Measurements from ENCODE around the gene CRB1.

Gene CRB1

DNA sequence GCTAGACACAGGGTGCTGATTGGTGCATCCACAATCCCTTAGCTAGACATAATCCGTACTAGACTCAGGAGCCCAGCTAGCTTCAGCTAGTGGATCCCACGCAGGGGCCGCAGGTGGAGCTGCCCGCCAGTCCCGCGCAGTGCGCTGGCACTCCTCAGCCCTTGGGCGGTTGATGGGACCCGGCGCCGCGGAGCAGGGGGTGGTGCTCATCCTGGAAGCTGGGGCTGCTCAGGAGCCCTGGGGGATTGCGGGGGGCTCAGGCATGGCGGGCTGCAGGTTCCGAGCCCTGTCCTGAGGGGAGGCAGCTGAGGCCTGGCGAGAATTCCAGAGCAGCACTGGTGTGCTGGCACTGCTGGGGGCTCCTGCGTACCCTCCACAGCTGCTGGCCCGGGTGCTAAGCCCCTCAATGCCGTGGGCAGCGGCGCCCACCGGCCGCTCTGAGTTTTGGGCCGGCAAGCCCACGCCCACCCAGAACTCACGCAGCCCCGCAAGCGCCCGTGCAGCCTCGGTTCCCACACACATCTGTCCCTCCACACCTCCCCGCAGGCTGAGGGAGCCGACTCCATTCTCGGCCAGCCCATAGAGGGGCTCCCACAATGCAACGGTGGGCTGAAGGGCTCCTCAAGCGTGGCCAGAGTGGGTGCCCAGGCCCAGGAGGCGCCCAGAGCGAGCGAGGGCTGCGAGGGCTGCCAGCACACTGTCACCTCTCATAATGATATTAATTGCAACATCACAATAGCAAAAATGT, 87.4 kb downstream of the CRB1 start:
- Histone ChIP-seq H3K4me1 (ENCODE audit: control insufficient read depth, low read depth, low read length) (no peaks in the 10 kb centered on the region), H3K27ac (ENCODE audit: low read length) (no peak overlapping the region), H3K4me3 (ENCODE audit: low read length) (no peak overlapping the region), H3K9ac (ENCODE audit: low read length) (no peak overlapping the region), H3K9me3 (ENCODE audit: control insufficient read depth, low read depth, low read length) (no peaks in the 10 kb centered on the region), H3K27me3 (ENCODE audit: control insufficient read depth, insufficient read depth, low read length) (no peaks in the 10 kb centered on the region), H3K36me3 (ENCODE audit: control insufficient read depth, low read depth, low read length) (no peaks in the 10 kb centered on the region)

DNA sequence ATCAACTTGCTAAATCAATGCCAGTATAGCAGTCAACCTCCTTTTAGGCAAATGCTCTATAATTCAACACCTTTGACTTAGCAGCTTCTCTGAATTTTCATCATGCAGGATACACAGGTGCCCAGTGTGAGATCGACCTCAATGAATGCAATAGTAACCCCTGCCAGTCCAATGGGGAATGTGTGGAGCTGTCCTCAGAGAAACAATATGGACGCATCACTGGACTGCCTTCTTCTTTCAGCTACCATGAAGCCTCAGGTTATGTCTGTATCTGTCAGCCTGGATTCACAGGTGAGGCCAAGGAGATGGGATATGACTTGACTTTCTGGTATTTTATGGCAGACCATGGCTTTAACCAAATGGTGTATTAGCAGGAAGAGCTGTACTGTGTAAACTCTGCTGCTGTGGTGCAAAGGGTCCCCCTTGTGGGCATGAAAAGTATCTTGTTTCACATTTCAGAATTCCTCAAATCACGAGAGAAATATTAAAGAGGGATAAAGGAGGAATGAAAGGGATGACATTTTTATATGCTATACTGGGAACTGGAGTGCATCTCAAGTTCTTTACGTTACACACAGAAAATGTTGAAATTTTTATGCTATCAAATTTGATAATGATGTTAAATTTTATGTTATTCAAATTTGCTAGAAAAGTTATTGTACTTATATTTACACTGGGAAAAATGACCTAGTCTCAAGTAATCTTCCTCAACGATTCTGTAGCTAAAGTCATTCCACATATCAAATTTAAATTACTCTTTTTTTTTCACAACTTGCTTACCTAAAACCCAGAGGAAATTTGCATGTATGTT, 88.9 kb downstream of the CRB1 start:
- H3K27ac ChIP-seq (ENCODE audit: low read length) = no peak overlapping the region
- no peak overlapping the region for H3K9ac ChIP-seq (ENCODE audit: low read length)
- no peak overlapping the region for H3K4me3 ChIP-seq (ENCODE audit: low read length)
- H3K36me3 ChIP-seq (ENCODE audit: control insufficient read depth, low read depth, low read length) = no peaks in the 10 kb centered on the region
- no peaks in the 10 kb centered on the region for H3K27me3 ChIP-seq (ENCODE audit: control insufficient read depth, insufficient read depth, low read length)
- H3K4me1 ChIP-seq (ENCODE audit: control insufficient read depth, low read depth, low read length) = no peaks in the 10 kb centered on the region
- no peaks in the 10 kb centered on the region for H3K9me3 ChIP-seq (ENCODE audit: control insufficient read depth, low read depth, low read length)

DNA sequence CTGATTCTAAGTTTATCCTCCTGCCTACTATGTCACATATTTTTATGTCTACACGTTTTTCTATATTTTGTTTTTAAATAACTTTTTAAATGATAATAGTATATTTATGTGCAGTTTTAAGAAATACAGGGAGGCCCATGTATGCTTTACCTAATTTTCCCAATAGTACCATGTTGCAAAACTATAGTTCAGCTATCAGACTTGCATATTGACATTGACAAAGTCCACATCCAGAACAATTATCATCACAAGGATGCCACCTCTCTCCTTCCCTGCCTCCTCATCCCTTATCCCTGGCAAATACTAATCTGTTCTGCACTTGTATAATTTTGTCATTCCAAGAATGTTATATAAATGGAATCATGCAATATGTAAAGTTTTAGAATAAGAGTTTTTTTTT, 90.9 kb downstream of the CRB1 start:
- H3K27ac ChIP-seq (ENCODE audit: low read length) = no peak overlapping the region
- H3K36me3 ChIP-seq (ENCODE audit: control insufficient read depth, low read depth, low read length) = no peaks in the 10 kb centered on the region
- no peak overlapping the region for H3K9ac ChIP-seq (ENCODE audit: low read length)
- no peaks in the 10 kb centered on the region for H3K27me3 ChIP-seq (ENCODE audit: control insufficient read depth, insufficient read depth, low read length)
- H3K4me3 ChIP-seq (ENCODE audit: low read length) = no peak overlapping the region
- no peaks in the 10 kb centered on the region for H3K4me1 ChIP-seq (ENCODE audit: control insufficient read depth, low read depth, low read length)
- H3K9me3 ChIP-seq (ENCODE audit: control insufficient read depth, low read depth, low read length) = no peaks in the 10 kb centered on the region

DNA sequence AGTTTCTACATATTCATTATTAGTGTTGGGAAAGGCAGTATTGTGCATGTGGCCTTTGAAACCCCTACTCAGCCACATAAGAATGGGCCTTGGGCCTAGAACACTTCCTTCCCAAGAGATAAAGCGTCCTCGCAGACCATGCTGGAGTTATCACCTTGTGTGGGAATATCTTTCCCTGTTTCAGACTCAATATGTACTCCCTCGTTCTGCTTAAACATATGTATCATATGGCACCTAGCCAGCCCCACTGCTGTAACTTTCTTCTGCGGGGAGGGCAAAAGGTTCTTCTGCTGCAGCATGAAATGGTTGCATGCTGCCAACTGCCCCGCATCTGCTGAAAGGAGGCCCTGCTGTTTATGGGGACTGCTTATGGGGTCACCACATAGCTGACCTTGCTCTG, 92.0 kb downstream of the CRB1 start:
- Histone ChIP-seq H3K9ac (ENCODE audit: low read length) (no peak overlapping the region), H3K9me3 (ENCODE audit: control insufficient read depth, low read depth, low read length) (no peaks in the 10 kb centered on the region), H3K4me1 (ENCODE audit: control insufficient read depth, low read depth, low read length) (no peaks in the 10 kb centered on the region), H3K27me3 (ENCODE audit: control insufficient read depth, insufficient read depth, low read length) (no peaks in the 10 kb centered on the region), H3K36me3 (ENCODE audit: control insufficient read depth, low read depth, low read length) (no peaks in the 10 kb centered on the region), H3K4me3 (ENCODE audit: low read length) (no peak overlapping the region), H3K27ac (ENCODE audit: low read length) (no peak overlapping the region)

DNA sequence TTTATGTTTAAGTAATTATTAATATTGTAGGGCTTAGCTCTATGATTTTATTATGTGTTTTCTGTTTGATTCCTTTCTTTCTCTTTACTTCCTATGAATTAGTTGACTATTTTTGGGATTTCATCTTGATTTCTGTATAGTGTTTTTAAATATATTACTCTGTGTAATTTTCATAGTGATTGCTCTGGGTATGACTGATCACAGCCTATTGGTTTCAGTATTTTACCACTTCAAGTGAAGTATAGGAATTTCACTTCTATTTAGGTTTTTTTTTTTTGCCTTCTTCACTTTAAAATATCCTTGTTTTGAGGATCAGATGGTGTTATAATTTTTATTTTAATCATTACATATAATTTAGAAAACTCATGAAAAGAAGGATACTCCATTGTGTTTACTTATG, 94.8 kb downstream of the CRB1 start:
- Histone ChIP-seq H3K36me3 (ENCODE audit: control insufficient read depth, low read depth, low read length) (no peaks in the 10 kb centered on the region), H3K27ac (ENCODE audit: low read length) (no peak overlapping the region), H3K27me3 (ENCODE audit: control insufficient read depth, insufficient read depth, low read length) (no peaks in the 10 kb centered on the region), H3K4me1 (ENCODE audit: control insufficient read depth, low read depth, low read length) (no peaks in the 10 kb centered on the region), H3K4me3 (ENCODE audit: low read length) (no peak overlapping the region), H3K9me3 (ENCODE audit: control insufficient read depth, low read depth, low read length) (no peaks in the 10 kb centered on the region), H3K9ac (ENCODE audit: low read length) (no peak overlapping the region)

DNA sequence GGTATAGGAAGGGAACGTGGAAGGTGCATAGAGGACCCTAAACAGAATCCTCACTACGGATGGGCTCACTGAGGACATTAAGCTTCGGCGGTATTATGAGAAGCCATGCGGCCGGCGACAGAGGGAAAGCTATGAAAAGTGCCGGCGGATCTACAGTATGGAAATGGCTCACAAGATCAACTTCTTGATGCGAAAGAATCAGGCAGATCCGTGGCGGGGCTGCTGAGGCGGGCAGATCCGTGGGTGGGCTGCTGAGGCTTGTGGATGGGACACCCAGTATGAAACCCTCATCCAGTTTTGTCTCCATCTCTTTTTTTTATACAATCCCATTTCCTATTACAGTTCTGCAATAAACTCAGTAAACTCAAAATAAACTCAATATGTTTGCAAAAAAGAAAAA, 95.8 kb downstream of the CRB1 start:
- no peak overlapping the region for H3K4me3 ChIP-seq (ENCODE audit: low read length)

DNA sequence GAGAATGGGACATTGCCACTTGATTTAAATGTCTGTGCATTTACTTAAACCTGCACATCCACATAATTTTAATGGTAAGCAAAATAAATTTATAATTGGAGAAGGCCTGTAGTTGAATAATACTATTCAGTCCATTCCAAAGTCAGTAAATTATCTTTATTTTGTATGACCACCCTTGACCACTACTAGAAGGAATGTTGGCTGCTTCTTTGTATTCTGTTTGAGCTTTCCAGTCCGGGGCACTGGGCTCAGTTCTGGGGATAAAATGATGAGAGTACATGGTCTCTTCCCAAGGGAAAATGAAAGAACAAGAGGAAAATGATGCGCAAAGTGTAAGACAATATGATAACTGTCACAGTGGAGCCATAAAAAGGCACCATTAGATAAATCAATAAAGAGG, 98.9 kb downstream of the CRB1 start:
- H3K4me1 ChIP-seq (ENCODE audit: control insufficient read depth, low read depth, low read length) = no peaks in the 10 kb centered on the region
- H3K9ac ChIP-seq (ENCODE audit: low read length) = no peak overlapping the region
- H3K4me3 ChIP-seq (ENCODE audit: low read length) = no peak overlapping the region
- H3K36me3 ChIP-seq (ENCODE audit: control insufficient read depth, low read depth, low read length) = no peaks in the 10 kb centered on the region
- no peak overlapping the region for H3K27ac ChIP-seq (ENCODE audit: low read length)
- H3K27me3 ChIP-seq (ENCODE audit: control insufficient read depth, insufficient read depth, low read length) = no peaks in the 10 kb centered on the region
- H3K9me3 ChIP-seq (ENCODE audit: control insufficient read depth, low read depth, low read length) = no peaks in the 10 kb centered on the region

More for the DNA sequence above, 95.8 kb downstream of the CRB1 start:
- H3K9me3 ChIP-seq (ENCODE audit: control insufficient read depth, low read depth, low read length) = no peaks in the 10 kb centered on the region
- H3K27ac ChIP-seq (ENCODE audit: low read length) = no peak overlapping the region
- H3K9ac ChIP-seq (ENCODE audit: low read length) = no peak overlapping the region
- no peaks in the 10 kb centered on the region for H3K4me1 ChIP-seq (ENCODE audit: control insufficient read depth, low read depth, low read length)
- no peaks in the 10 kb centered on the region for H3K27me3 ChIP-seq (ENCODE audit: control insufficient read depth, insufficient read depth, low read length)
- H3K36me3 ChIP-seq (ENCODE audit: control insufficient read depth, low read depth, low read length) = no peaks in the 10 kb centered on the region

DNA sequence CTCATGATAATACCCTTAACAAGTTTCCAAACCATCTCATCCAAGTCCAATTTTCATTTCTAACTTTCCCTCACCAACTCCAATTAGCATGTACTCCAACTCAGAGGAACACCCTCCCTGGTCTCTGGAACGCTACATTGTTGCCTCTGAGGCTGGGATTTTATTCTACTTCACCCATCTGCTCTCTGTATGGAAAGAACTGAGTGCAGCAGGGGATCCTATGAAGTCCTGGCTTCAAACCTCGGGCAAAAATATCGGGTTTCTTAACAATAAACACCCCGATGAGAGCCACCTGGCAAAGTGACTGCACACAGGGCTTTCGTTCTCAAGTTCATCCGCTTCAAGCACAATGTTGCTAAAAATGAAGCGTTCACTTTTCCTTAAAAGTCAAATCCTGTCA, 99.6 kb downstream of the CRB1 start:
- Histone ChIP-seq H3K27ac (ENCODE audit: low read length) (no peak overlapping the region), H3K27me3 (ENCODE audit: control insufficient read depth, insufficient read depth, low read length) (no peaks in the 10 kb centered on the region), H3K9me3 (ENCODE audit: control insufficient read depth, low read depth, low read length) (no peaks in the 10 kb centered on the region), H3K4me1 (ENCODE audit: control insufficient read depth, low read depth, low read length) (no peaks in the 10 kb centered on the region), H3K9ac (ENCODE audit: low read length) (no peak overlapping the region), H3K36me3 (ENCODE audit: control insufficient read depth, low read depth, low read length) (no peaks in the 10 kb centered on the region), H3K4me3 (ENCODE audit: low read length) (no peak overlapping the region)

DNA sequence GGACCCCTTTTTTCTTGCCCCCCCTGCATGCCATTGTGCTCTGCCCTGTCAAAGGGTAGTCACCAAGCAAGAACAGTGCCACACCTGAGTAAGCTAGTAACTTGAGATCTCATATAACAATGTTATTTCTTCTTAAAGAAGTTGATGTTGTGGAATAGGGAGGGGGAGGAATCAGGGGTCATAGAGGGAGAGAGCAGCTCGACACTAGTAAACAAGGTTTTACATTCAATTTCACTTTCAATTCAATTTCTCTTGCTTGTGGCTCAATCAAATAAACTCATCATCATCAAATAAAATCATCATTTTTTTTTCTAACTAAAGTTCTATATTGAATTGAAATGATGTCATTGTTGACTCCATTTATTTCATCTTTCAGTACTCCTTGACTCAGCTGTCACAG, 106.4 kb downstream of the CRB1 start:
- no peak overlapping the region for H3K9ac ChIP-seq (ENCODE audit: low read length)
- H3K27me3 ChIP-seq (ENCODE audit: control insufficient read depth, insufficient read depth, low read length) = no peaks in the 10 kb centered on the region
- H3K9me3 ChIP-seq (ENCODE audit: control insufficient read depth, low read depth, low read length) = no peaks in the 10 kb centered on the region
- no peaks in the 10 kb centered on the region for H3K4me1 ChIP-seq (ENCODE audit: control insufficient read depth, low read depth, low read length)
- no peak overlapping the region for H3K27ac ChIP-seq (ENCODE audit: low read length)
- no peaks in the 10 kb centered on the region for H3K36me3 ChIP-seq (ENCODE audit: control insufficient read depth, low read depth, low read length)
- H3K4me3 ChIP-seq (ENCODE audit: low read length) = no peak overlapping the region

DNA sequence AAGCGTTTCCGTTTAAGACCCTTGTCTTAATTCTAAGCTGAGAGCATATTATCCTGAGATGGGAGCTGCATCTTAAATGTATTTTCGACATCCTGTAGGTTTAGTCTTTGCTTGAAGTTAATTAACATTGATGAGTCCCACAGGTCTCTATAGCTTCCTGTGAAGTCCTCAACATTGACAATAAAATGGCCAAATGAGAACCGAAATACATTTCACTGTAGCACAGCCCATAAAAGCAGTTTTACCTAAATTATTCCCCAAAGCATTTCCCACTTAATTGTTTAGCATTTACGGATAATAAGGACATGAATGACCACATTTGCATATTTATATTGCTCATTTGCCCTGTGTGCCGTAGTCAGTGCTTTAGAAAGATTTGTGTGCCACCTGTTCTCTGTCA, 116.4 kb downstream of the CRB1 start:
- H3K27me3 ChIP-seq (ENCODE audit: control insufficient read depth, insufficient read depth, low read length) = no peaks in the 10 kb centered on the region
- no peak overlapping the region for H3K9ac ChIP-seq (ENCODE audit: low read length)
- no peaks in the 10 kb centered on the region for H3K36me3 ChIP-seq (ENCODE audit: control insufficient read depth, low read depth, low read length)
- no peaks in the 10 kb centered on the region for H3K9me3 ChIP-seq (ENCODE audit: control insufficient read depth, low read depth, low read length)
- H3K4me1 ChIP-seq (ENCODE audit: control insufficient read depth, low read depth, low read length) = no peaks in the 10 kb centered on the region
- H3K27ac ChIP-seq (ENCODE audit: low read length) = no peak overlapping the region
- H3K4me3 ChIP-seq (ENCODE audit: low read length) = no peak overlapping the region

DNA sequence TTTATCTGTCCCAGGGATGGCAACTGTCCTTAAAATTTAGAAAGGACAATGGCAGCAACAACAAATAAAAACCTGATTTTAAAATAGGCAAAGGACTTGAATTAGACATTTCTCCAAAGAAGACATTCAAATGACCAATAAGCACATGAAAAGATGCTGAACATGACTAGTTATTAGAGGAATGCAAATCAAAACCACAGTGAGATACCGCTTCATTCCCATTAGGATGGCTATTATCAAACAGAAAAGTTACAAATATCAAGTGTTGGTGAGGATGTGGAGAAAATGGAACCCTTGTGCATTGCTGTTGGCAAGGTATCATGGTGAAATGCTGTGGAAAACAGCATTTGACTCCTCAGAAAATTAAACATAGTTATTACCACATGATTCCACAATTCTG, 120.7 kb downstream of the CRB1 start:
- Histone ChIP-seq H3K4me1 (ENCODE audit: control insufficient read depth, low read depth, low read length) (no peaks in the 10 kb centered on the region), H3K9me3 (ENCODE audit: control insufficient read depth, low read depth, low read length) (no peaks in the 10 kb centered on the region), H3K27ac (ENCODE audit: low read length) (no peak overlapping the region)

DNA sequence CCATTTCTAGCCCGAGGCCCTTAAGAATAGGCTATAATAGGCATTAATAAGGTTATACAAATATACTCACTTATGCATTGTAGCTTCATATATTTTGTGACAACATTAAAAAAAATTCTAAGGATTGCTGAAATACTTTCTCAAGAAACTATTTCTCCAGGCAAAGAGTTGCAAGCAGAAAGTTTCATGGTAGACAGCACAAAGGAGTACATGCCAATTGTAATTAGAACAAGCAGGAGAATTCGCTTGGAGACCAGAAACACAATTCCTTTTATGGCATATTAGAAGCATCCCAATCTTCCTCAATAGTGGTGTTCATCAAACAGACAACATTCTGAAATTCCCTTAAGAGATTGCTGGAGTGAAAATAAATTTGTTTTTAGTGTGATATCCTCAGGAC, 122.8 kb downstream of the CRB1 start:
- no peaks in the 10 kb centered on the region for H3K9me3 ChIP-seq (ENCODE audit: control insufficient read depth, low read depth, low read length)
- H3K4me1 ChIP-seq (ENCODE audit: control insufficient read depth, low read depth, low read length) = peaks cover 5% of the 10 kb centered on the region
- H3K27me3 ChIP-seq (ENCODE audit: control insufficient read depth, insufficient read depth, low read length) = no peaks in the 10 kb centered on the region
- H3K9ac ChIP-seq (ENCODE audit: low read length) = no peak overlapping the region
- H3K4me3 ChIP-seq (ENCODE audit: low read length) = no peak overlapping the region
- H3K27ac ChIP-seq (ENCODE audit: low read length) = no peak overlapping the region
- H3K36me3 ChIP-seq (ENCODE audit: control insufficient read depth, low read depth, low read length) = no peaks in the 10 kb centered on the region

More for the DNA sequence above, 120.7 kb downstream of the CRB1 start:
- Histone ChIP-seq H3K36me3 (ENCODE audit: control insufficient read depth, low read depth, low read length) (no peaks in the 10 kb centered on the region), H3K4me3 (ENCODE audit: low read length) (no peak overlapping the region), H3K27me3 (ENCODE audit: control insufficient read depth, insufficient read depth, low read length) (no peaks in the 10 kb centered on the region), H3K9ac (ENCODE audit: low read length) (no peak overlapping the region)

All from iPS-18a (cell line).